T-cell (primary cell): ENCODE data around the gene SLC27A2. TPM values are rescaled to one million over a fixed set of nuclear protein-coding genes. Genes with fewer than 3 reads are reported as not detected.

Experiments used
- ATAC-seq, 4 experiments: fragments of 200-7000 bp in 3 of 4; fragments of 150-1000 bp in 1 of 4; cut with Tn5 transposase; replicated peaks in 1 of 4; 1 replicate in 3 of 4; 2 replicates in 1 of 4; pipeline ENCODE4 v1.10.0; 2021; ENCODE audit warnings: moderate library complexity in 3 of 4, mild to moderate bottlenecking in 2 of 4, moderate number of reproducible peaks in 1 of 4
- CTCF ChIA-PET, 2 donors: fragments of 300-600 bp; sonication (Branson Sonifier 250); formaldehyde crosslinking; loops; one replicate each; lab custom pipeline; 2022; ENCODE audit warnings: antibody characterized with exemption in 2 of 2; lab: Charles Lee
- POLR2A ChIA-PET, 2 donors: fragments of 300-600 bp; sonication (Branson Sonifier 250); formaldehyde crosslinking; loops; one replicate each; lab custom pipeline; 2022; ENCODE audit warnings: antibody characterized with exemption in 2 of 2; lab: Charles Lee
- DNase-seq, 35 experiments: peaks; one replicate each; pipeline versions ENCODE4 v3.0.0 to v3.0.0-alpha.2; 2013 to 2023
- H3K27ac ChIP-seq: one replicate; pipeline ENCODE4 v1.5.1; 2013; ENCODE audit warnings: low read length
- H3K27me3 ChIP-seq, 2 experiments: replicated peaks in 1 of 2; 1 replicate in 1 of 2; 2 replicates in 1 of 2; pipeline versions ENCODE4 v1.6.1 to v1.7.0; 2013; ENCODE audit warnings: low read length in 1 of 2, mixed read lengths in 1 of 2; ENCODE audit not compliant: control insufficient read depth in 2 of 2, insufficient read depth in 2 of 2; ENCODE audit errors: extremely low read depth in 1 of 2
- H3K36me3 ChIP-seq, 2 donors: 1 replicate in 1 of 2; 2 replicates in 1 of 2; pipeline versions ENCODE4 v1.6.1 to v1.7.0; 2013; ENCODE audit warnings: low read length in 1 of 2; ENCODE audit not compliant: control insufficient read depth in 2 of 2, insufficient read depth in 1 of 2; ENCODE audit errors: extremely low read depth in 1 of 2
- H3K4me1 ChIP-seq, 2 experiments: 1 replicate in 1 of 2; 2 replicates in 1 of 2; pipeline versions ENCODE4 v1.6.1 to v1.7.0; 2013; ENCODE audit warnings: low read length in 2 of 2, mixed read lengths in 1 of 2; ENCODE audit not compliant: insufficient read depth in 2 of 2, control insufficient read depth in 1 of 2; ENCODE audit errors: extremely low read depth in 1 of 2
- H3K4me3 ChIP-seq, 2 donors: 1 replicate in 1 of 2; 2 replicates in 1 of 2; pipeline versions ENCODE4 v1.5.1 to v1.7.0; 2013; ENCODE audit warnings: mild to moderate bottlenecking in 2 of 2, low read length in 1 of 2, moderate library complexity in 1 of 2; ENCODE audit not compliant: control insufficient read depth in 1 of 2; ENCODE audit errors: extremely low read depth in 1 of 2
- H3K9me3 ChIP-seq: 2 replicates; pipeline ENCODE4 v1.7.0; 2013
- H3K27ac Mint-ChIP-seq, 2 donors: one replicate each; pipeline ENCODE4 v1.8.0; 2020 to 2021; ENCODE audit warnings: mild to moderate bottlenecking in 2 of 2, mixed read lengths in 2 of 2
- H3K27me3 Mint-ChIP-seq, 2 donors: one replicate each; pipeline ENCODE4 v1.8.0; 2021 to 2022; ENCODE audit warnings: mixed read lengths in 2 of 2
- H3K36me3 Mint-ChIP-seq: one replicate; pipeline ENCODE4 v1.8.0; 2021; ENCODE audit warnings: mixed read lengths
- H3K4me1 Mint-ChIP-seq, 3 donors: one replicate each; pipeline ENCODE4 v1.8.0; 2020 to 2022; ENCODE audit warnings: mixed read lengths in 3 of 3, mild to moderate bottlenecking in 1 of 3
- H3K4me3 Mint-ChIP-seq, 3 donors: one replicate each; pipeline ENCODE4 v1.8.0; 2020 to 2022; ENCODE audit warnings: mild to moderate bottlenecking in 3 of 3, mixed read lengths in 3 of 3, moderate library complexity in 3 of 3
- H3K9me3 Mint-ChIP-seq, 3 donors: one replicate each; pipeline ENCODE4 v1.8.0; 2020 to 2022; ENCODE audit warnings: mixed read lengths in 3 of 3
- WGBS: methylation state at CpG from one replicate; pipeline ENCODE4 v1.1.5; 2013; ENCODE audit warnings: missing lambda C conversion rate; ENCODE audit not compliant: insufficient coverage; 5-methylcytosine and 5-hydroxymethylcytosine counted together
- total RNA-seq, 35 experiments: library from RNA in 6 of 35; stranded (reverse) in 6 of 35; fragments of 120-200 nt in 1 of 35; gene quantifications; one replicate each; pipeline versions ENCODE4 v1.2.1 to v1.2.4 and lab custom pipeline; 2013 to 2026

Gene SLC27A2
- total RNA-seq, 5 donors from 2014 or later (not counting 1 experiment from before 2014, with no cell fraction given) = 0.56 to 1.1 (median 0.70) TPM

- Histone ChIP-seq H3K4me3 (no peak within 1 kb of the TSS), H3K4me1 (peaks cover 0 to 25% of the 10 kb centered on the region in 2 experiments), H3K36me3 (no peaks in the 10 kb centered on the region), H3K27me3 (peaks cover 0 to 4% of the 10 kb centered on the region in 2 experiments), H3K27ac (no peak within 1 kb of the TSS), H3K9me3 (no peaks in the 10 kb centered on the region)
- H3K27ac Mint-ChIP-seq = no peak within 1 kb of the TSS
- no peak within 1 kb of the TSS for H3K4me3 Mint-ChIP-seq
- ATAC-seq (no peak), DNase-seq (no peak)
- H3K27me3 Mint-ChIP-seq = peaks cover 0 to 5% of the 10 kb centered on the region in 2 donors
- peaks cover 20 to 29% (median 22%) of the 10 kb centered on the region in 3 donors for H3K4me1 Mint-ChIP-seq
- WGBS = 100% methylated on average over 6 of the region's 9 CpGs
- H3K9me3 Mint-ChIP-seq = no peaks in the 10 kb centered on the region
- CTCF ChIA-PET = no interaction called here
- peaks cover 4% of the 10 kb centered on the region for H3K36me3 Mint-ChIP-seq
- POLR2A ChIA-PET = no interaction called here
These were observed 83.6 kb downstream of the SLC27A2 start, which contains the start of gene HDC for GRCh38 chr15:50265620-50266019. Gene HDC (minus strand): TSS chr15:50265726. CDS start chr15:50265623, 103 bp downstream.

DNA sequence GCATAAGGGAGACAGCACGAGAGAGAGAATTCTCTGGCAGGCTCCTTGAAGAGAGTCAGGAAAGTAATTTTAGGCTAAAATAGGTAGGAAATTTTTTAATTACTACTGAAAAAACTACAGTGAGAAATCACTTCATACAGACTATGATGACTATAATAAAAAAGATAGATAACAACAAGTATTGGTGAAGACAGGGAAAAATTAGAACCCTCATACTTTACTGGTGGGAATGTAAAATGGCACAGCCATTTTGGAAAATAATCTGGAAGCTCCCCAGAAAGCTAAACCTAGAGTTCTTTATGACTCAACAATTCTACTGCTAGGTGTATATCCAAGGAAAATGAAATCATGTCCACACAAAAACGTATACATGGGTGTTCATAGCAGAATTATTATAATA, 85.6 kb downstream of the SLC27A2 start:
- Mint-ChIP-seq H3K9me3 (no peaks in the 10 kb centered on the region), H3K4me3 (no peak overlapping the region), H3K4me1 (peaks cover 8 to 12% (median 10%) of the 10 kb centered on the region in 3 donors), H3K27me3 (peaks cover 0 to 5% of the 10 kb centered on the region in 2 donors), H3K27ac (no peak overlapping the region), H3K36me3 (peaks cover 4% of the 10 kb centered on the region)
- Histone ChIP-seq H3K36me3 (no peaks in the 10 kb centered on the region), H3K4me1 (peaks cover 0 to 8% of the 10 kb centered on the region in 2 experiments), H3K27ac (no peak overlapping the region), H3K27me3 (peaks cover 0 to 4% of the 10 kb centered on the region in 2 experiments), H3K4me3 (no peak overlapping the region), H3K9me3 (no peaks in the 10 kb centered on the region)
- no CpG with 5 or more reads among the region's 2 CpGs for WGBS
- ATAC-seq (no peak), DNase-seq (no peak)
- POLR2A ChIA-PET = no interaction called here
- CTCF ChIA-PET = no interaction called here

DNA sequence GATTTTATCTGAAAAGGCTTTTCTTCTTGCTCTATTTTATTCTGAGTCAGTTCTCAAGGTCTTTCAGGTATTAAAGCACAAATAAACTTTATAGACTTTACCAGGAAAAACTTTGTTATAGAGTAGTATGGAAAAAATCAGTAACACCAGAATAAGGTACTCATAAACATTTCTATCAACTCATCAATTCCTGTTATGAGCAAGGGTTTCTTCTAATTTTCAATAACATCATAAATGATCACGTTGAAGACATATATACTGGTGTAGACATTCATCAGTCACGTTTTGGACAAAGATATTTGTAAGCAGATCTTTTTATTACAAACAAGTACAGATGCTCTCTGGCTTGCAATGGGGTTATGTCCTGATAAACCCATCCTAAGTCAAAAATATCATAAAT, 93.1 kb downstream of the SLC27A2 start:
- no CpG with 5 or more reads among the region's 2 CpGs for WGBS
- ChIA-PET CTCF (no interaction called here), POLR2A (interaction anchor here in 1 of 2 donors (0.6 kb wide), 1 partner anchor 648 kb away, joined by 3 read pairs; no protein-coding TSS in a partner anchor)
- Histone ChIP-seq H3K27me3 (no peaks in the 10 kb centered on the region), H3K9me3 (no peaks in the 10 kb centered on the region), H3K27ac (no peak overlapping the region), H3K4me1 (no peaks in the 10 kb centered on the region), H3K4me3 (no peak overlapping the region), H3K36me3 (no peaks in the 10 kb centered on the region)
- Mint-ChIP-seq H3K27me3 (no peaks in the 10 kb centered on the region), H3K4me3 (no peak overlapping the region), H3K9me3 (no peaks in the 10 kb centered on the region), H3K36me3 (peaks cover 14% of the 10 kb centered on the region), H3K27ac (no peak overlapping the region), H3K4me1 (no peaks in the 10 kb centered on the region)
- DNase-seq (no peak), ATAC-seq (no peak)

DNA sequence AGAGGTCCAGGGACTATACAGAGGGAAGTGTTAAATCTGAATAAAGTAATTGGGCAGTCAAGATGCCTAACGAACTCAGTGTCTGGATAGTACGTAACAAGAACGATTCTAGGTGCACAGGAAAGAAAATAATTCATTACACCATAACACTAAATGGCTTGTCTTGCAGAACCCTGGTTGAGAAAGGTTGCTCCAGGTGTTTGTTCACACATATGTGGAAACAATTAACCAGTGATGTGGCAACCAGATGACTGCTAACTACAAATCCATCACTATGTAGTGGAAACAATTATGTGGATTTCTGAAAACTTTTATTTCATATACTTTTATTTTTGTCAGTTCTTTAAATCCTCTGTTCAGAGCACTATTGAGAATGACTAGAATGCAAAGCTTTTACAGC, 93.9 kb downstream of the SLC27A2 start:
- peaks cover 18% of the 10 kb centered on the region for H3K36me3 Mint-ChIP-seq
- Histone ChIP-seq H3K4me1 (no peaks in the 10 kb centered on the region), H3K9me3 (no peaks in the 10 kb centered on the region), H3K36me3 (no peaks in the 10 kb centered on the region), H3K27ac (no peak overlapping the region), H3K4me3 (no peak overlapping the region), H3K27me3 (no peaks in the 10 kb centered on the region)
- no peaks in the 10 kb centered on the region for H3K4me1 Mint-ChIP-seq
- no peak for DNase-seq
- H3K9me3 Mint-ChIP-seq = no peaks in the 10 kb centered on the region
- WGBS = no CpG with 5 or more reads among the region's 3 CpGs
- H3K27ac Mint-ChIP-seq = no peak overlapping the region
- ATAC-seq = no peak
- no peak overlapping the region for H3K4me3 Mint-ChIP-seq
- H3K27me3 Mint-ChIP-seq = no peaks in the 10 kb centered on the region
- CTCF ChIA-PET = no interaction called here
- POLR2A ChIA-PET = no interaction called here

DNA sequence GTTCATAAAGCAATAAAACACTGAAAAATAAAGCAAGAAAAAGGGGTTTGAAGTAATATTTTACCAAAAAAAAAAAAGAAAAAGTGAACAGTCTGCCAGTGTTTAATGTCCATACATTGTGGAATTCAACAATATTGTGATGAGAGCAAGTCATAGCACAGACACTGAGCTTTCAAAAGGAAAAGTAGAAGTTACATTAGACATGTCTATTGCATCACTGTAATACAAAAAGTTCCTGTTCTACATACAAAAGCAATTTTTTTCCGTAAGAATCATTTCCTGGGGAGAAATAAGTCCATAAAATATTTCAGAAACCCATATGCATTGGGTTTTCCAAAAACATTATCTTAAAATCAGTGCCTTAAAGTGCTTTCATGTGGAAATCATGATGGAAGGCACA, 95.4 kb downstream of the SLC27A2 start:
- Histone ChIP-seq H3K4me1 (no peaks in the 10 kb centered on the region), H3K27me3 (no peaks in the 10 kb centered on the region), H3K9me3 (no peaks in the 10 kb centered on the region), H3K27ac (no peak overlapping the region), H3K4me3 (no peak overlapping the region), H3K36me3 (no peaks in the 10 kb centered on the region)
- H3K27me3 Mint-ChIP-seq = no peaks in the 10 kb centered on the region
- ChIA-PET POLR2A (no interaction called here), CTCF (no interaction called here)
- peaks cover 18% of the 10 kb centered on the region for H3K36me3 Mint-ChIP-seq
- no peaks in the 10 kb centered on the region for H3K9me3 Mint-ChIP-seq
- DNase-seq (no peak), ATAC-seq (no peak)
- WGBS = no CpG with 5 or more reads among the region's 1 CpG
- H3K4me1 Mint-ChIP-seq = no peaks in the 10 kb centered on the region
- no peak overlapping the region for H3K4me3 Mint-ChIP-seq
- H3K27ac Mint-ChIP-seq = no peak overlapping the region

GRCh38 chr15:50278496-50278895, 96.5 kb downstream of the SLC27A2 start:
- H3K9me3 ChIP-seq = no peaks in the 10 kb centered on the region
- ATAC-seq (no peak), DNase-seq (no peak)
- ChIA-PET CTCF (interaction anchor here (0.6 kb wide), 2 partner anchors 66 to 90 kb away, joined by 3 to 6 read pairs; no protein-coding TSS in a partner anchor), POLR2A (no interaction called here)
- H3K4me3 Mint-ChIP-seq = no peak overlapping the region
- peaks cover 18% of the 10 kb centered on the region for H3K36me3 Mint-ChIP-seq
- H3K27me3 ChIP-seq = no peaks in the 10 kb centered on the region
- no peaks in the 10 kb centered on the region for H3K4me1 ChIP-seq
- H3K27me3 Mint-ChIP-seq = no peaks in the 10 kb centered on the region
- no peaks in the 10 kb centered on the region for H3K4me1 Mint-ChIP-seq
- H3K27ac Mint-ChIP-seq = peak overlapping the region; percentile 22 to 46
- no peaks in the 10 kb centered on the region for H3K9me3 Mint-ChIP-seq
- H3K4me3 ChIP-seq = no peak overlapping the region
- H3K27ac ChIP-seq = no peak overlapping the region
- no peaks in the 10 kb centered on the region for H3K36me3 ChIP-seq
- no CpG with 5 or more reads among the region's 4 CpGs for WGBS
